ENCODE results near the gene PBX1.

DNA sequence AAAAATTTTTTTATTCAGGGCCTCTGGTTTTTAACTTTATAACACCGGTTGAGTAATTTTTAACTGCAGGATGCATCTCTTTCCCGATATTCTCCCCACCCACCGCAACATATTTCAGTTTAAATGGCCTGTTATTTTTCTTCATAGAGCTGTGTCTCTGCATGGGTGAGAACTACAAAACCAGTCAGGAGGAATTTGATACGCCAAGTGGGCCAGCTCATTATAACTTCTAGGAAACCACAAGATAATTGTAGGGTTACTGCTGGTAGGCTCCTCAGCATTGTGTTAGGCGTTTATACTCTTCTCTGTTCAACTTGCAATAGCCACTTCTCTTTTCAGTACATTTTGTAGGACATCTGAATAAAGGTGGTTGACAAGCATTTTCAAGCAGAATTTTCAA lies 169.7 kb downstream of the PBX1 start:
- TF ChIP-seq CHD4 (IDR thresholded peaks at IDR 0.05) (no peak), ATF3 (IDR thresholded peaks at IDR 0.05; ENCODE audit: borderline replicate concordance, extremely low read depth, low read depth, low read length) (no peak), ZNF274 (IDR thresholded peaks at IDR 0.05; ENCODE audit: insufficient read depth, insufficient read length) (no peak), CTCF (IDR thresholded peaks at IDR 0.05 in 2 of 3, conservative IDR thresholded peaks at IDR 0.05 in 1 of 3; ENCODE audit: control insufficient read depth in 2 of 3, extremely low read depth in 1 of 3, insufficient read depth in 1 of 3, low read depth in 3 of 3, low read length in 3 of 3) (no peak), EP300 (IDR thresholded peaks at IDR 0.05; ENCODE audit: borderline replicate concordance in 1 of 2, control insufficient read depth in 1 of 2, low read depth in 2 of 2, low read length in 2 of 2) (no peak), SUPT20H (IDR thresholded peaks at IDR 0.05; ENCODE audit: borderline replicate concordance, control insufficient read depth, low read depth, low read length) (no peak), MYC (IDR thresholded peaks at IDR 0.05; ENCODE audit: insufficient read depth, insufficient read length, insufficient replicate concordance, low read length, severe bottlenecking) (no peak)
